ENCODE data around the gene TCF3. TPM values are rescaled to one million over a fixed set of nuclear protein-coding genes. Genes with fewer than 3 reads are reported as not detected.

The TCF3 gene
- total and polyA plus RNA-seq, 4 donors: 5.2 to 119 (median 12.8) TPM

GRCh38 chr19:1582201-1582600 is 70.2 kb downstream of the TCF3 start:
- H3K36me3 ChIP-seq (ENCODE audit: control insufficient read depth in 4 of 4, insufficient read depth in 3 of 4, low read depth in 1 of 4, low read length in 3 of 4): peaks cover 5 to 43% (median 12%) of the 10 kb centered on the region in 4 donors
- WGBS: 78% methylated on average over 9 of the region's 9 CpGs

GRCh38 chr19:1580957-1581356 is 71.5 kb downstream of the TCF3 start:
- Histone ChIP-seq H3K4me1 (ENCODE audit: control insufficient read depth in 4 of 4, insufficient read depth in 4 of 4, low read length in 3 of 4) (no peaks in the 10 kb centered on the region), H3K9ac (ENCODE audit: low read depth in 1 of 2, low read length in 2 of 2) (no peak overlapping the region), H3K4me3 (ENCODE audit: low read depth in 1 of 3, low read length in 3 of 3) (no peak overlapping the region), H3K9me3 (ENCODE audit: control insufficient read depth in 4 of 4, low read length in 3 of 4) (no peaks in the 10 kb centered on the region), H3K36me3 (ENCODE audit: control insufficient read depth in 4 of 4, insufficient read depth in 3 of 4, low read depth in 1 of 4, low read length in 3 of 4) (peaks cover 5 to 46% (median 14%) of the 10 kb centered on the region in 4 donors), H3K27ac (ENCODE audit: low read depth in 1 of 2, low read length in 2 of 2) (no peak overlapping the region), H3K27me3 (ENCODE audit: control insufficient read depth in 4 of 4, insufficient read depth in 4 of 4, low read length in 3 of 4) (no peaks in the 10 kb centered on the region)
- no peak for TF ChIP-seq EGR1 (IDR thresholded peaks at IDR 0.05; ENCODE audit: low read depth in 2 of 2)
- DNase-seq (ENCODE audit: low spot score): no peak
- 96% methylated on average over 22 of the region's 22 CpGs for WGBS

More at GRCh38 chr19:1582201-1582600, 70.2 kb downstream of the TCF3 start:
- Histone ChIP-seq H3K27me3 (ENCODE audit: control insufficient read depth in 4 of 4, insufficient read depth in 4 of 4, low read length in 3 of 4) (no peaks in the 10 kb centered on the region), H3K27ac (ENCODE audit: low read depth in 1 of 2, low read length in 2 of 2) (no peak overlapping the region), H3K9ac (ENCODE audit: low read depth in 1 of 2, low read length in 2 of 2) (no peak overlapping the region), H3K4me1 (ENCODE audit: control insufficient read depth in 4 of 4, insufficient read depth in 4 of 4, low read length in 3 of 4) (peaks cover 0 to under 1% (median 0%) of the 10 kb centered on the region in 4 donors), H3K4me3 (ENCODE audit: low read depth in 1 of 3, low read length in 3 of 3) (no peak overlapping the region), H3K9me3 (ENCODE audit: control insufficient read depth in 4 of 4, low read length in 3 of 4) (no peaks in the 10 kb centered on the region)
- no peak for TF ChIP-seq SP1 (IDR thresholded peaks at IDR 0.05)
- TF ChIP-seq YY1 (IDR thresholded peaks at IDR 0.05): no peak
- TF ChIP-seq CTCF (IDR thresholded peaks at IDR 0.05; ENCODE audit: low read depth, low read length, missing input control): no peak
- no peak for DNase-seq (ENCODE audit: low spot score)

GRCh38 chr19:1580382-1580781 is 72.0 kb downstream of the TCF3 start:
- no peaks in the 10 kb centered on the region for H3K9me3 ChIP-seq (ENCODE audit: control insufficient read depth in 4 of 4, low read length in 3 of 4)
- H3K4me1 ChIP-seq (ENCODE audit: control insufficient read depth in 4 of 4, insufficient read depth in 4 of 4, low read length in 3 of 4): no peaks in the 10 kb centered on the region
- WGBS: 87% methylated on average over 20 of the region's 20 CpGs
- DNase-seq (ENCODE audit: low spot score): no peak
- no peak overlapping the region for H3K4me3 ChIP-seq (ENCODE audit: low read depth in 1 of 3, low read length in 3 of 3)
- no peaks in the 10 kb centered on the region for H3K27me3 ChIP-seq (ENCODE audit: control insufficient read depth in 4 of 4, insufficient read depth in 4 of 4, low read length in 3 of 4)
- no peak for TF ChIP-seq FOXA2 (IDR thresholded peaks at IDR 0.05)
- TF ChIP-seq, protein P1, sequence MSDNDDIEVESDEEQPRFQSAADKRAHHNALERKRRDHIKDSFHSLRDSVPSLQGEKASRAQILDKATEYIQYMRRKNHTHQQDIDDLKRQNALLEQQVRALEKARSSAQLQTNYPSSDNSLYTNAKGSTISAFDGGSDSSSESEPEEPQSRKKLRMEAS (IDR thresholded peaks at IDR 0.05): no peak
- TF ChIP-seq FOXA1 (IDR thresholded peaks at IDR 0.05): no peak
- no peak for TF ChIP-seq GABPA (IDR thresholded peaks at IDR 0.05 in 1 of 2, conservative IDR thresholded peaks at IDR 0.05 in 1 of 2)
- TF ChIP-seq YY1 (IDR thresholded peaks at IDR 0.05): no peak
- no peak for TF ChIP-seq HNF4A (conservative IDR thresholded peaks at IDR 0.05)
- no peak for TF ChIP-seq RAD21 (IDR thresholded peaks at IDR 0.05)
- TF ChIP-seq, protein P2, sequence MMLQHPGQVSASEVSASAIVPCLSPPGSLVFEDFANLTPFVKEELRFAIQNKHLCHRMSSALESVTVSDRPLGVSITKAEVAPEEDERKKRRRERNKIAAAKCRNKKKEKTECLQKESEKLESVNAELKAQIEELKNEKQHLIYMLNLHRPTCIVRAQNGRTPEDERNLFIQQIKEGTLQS (IDR thresholded peaks at IDR 0.05): no peak
- TF ChIP-seq NR2F2 (IDR thresholded peaks at IDR 0.05): peak; percentile 30
- no peak overlapping the region for H3K27ac ChIP-seq (ENCODE audit: low read depth in 1 of 2, low read length in 2 of 2)
- H3K36me3 ChIP-seq (ENCODE audit: control insufficient read depth in 4 of 4, insufficient read depth in 3 of 4, low read depth in 1 of 4, low read length in 3 of 4): peaks cover 5 to 46% (median 14%) of the 10 kb centered on the region in 4 donors
- no peak overlapping the region for H3K9ac ChIP-seq (ENCODE audit: low read depth in 1 of 2, low read length in 2 of 2)

DNA sequence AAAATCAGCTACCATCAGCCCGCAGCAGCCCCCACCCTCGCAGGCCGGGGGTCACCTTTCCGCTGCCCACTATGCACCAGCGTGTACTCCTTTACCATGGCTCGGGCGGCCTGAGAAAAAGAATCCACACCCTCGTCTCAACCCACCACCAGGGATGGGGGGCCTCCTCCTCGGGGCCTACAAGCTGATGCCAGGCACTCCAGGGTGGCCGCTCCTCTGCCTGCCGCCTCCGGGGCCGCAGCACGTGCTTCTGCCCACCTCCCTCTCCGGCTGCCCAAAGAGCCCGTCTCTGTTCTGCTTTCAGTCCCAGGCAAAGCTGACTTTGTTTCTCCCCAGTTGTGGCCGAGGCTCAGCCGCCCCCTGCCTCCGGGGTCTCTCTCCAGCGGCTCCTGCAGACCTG is 73.2 kb downstream of the TCF3 start:
- no peak for DNase-seq (ENCODE audit: low spot score)
- 97% methylated on average over 20 of the region's 20 CpGs for WGBS
- no peak for TF ChIP-seq FOXA2 (IDR thresholded peaks at IDR 0.05)
- TF ChIP-seq SP1 (IDR thresholded peaks at IDR 0.05): no peak
- H3K4me1 ChIP-seq (ENCODE audit: control insufficient read depth in 4 of 4, insufficient read depth in 4 of 4, low read length in 3 of 4): no peaks in the 10 kb centered on the region
- H3K9ac ChIP-seq (ENCODE audit: low read depth in 1 of 2, low read length in 2 of 2): no peak overlapping the region
- H3K27me3 ChIP-seq (ENCODE audit: control insufficient read depth in 4 of 4, insufficient read depth in 4 of 4, low read length in 3 of 4): no peaks in the 10 kb centered on the region
- no peak overlapping the region for H3K27ac ChIP-seq (ENCODE audit: low read depth in 1 of 2, low read length in 2 of 2)
- H3K4me3 ChIP-seq (ENCODE audit: low read depth in 1 of 3, low read length in 3 of 3): no peak overlapping the region
- peaks cover 5 to 43% (median 10%) of the 10 kb centered on the region in 4 donors for H3K36me3 ChIP-seq (ENCODE audit: control insufficient read depth in 4 of 4, insufficient read depth in 3 of 4, low read depth in 1 of 4, low read length in 3 of 4)
- H3K9me3 ChIP-seq (ENCODE audit: control insufficient read depth in 4 of 4, low read length in 3 of 4): no peaks in the 10 kb centered on the region
